PC-9 (cell line): ENCODE results near the gene MATN1.

Experiments
- EZH2 ChIP-seq: fragments of 200-600 bp; sonication (generic); IDR thresholded peaks from 2 replicates; pipeline ENCODE4 v1.8.0; 2017; ENCODE audit warnings: antibody characterized with exemption, low read depth
- TF ChIP-seq, protein P1 (sequence below): fragments of 200-600 bp; sonication (generic); conservative IDR thresholded peaks from 2 replicates; pipeline ENCODE4 v1.6.1; 2017; ENCODE audit warnings: mixed run types, antibody characterized with exemption, mild to moderate bottlenecking, moderate library complexity

DNA sequence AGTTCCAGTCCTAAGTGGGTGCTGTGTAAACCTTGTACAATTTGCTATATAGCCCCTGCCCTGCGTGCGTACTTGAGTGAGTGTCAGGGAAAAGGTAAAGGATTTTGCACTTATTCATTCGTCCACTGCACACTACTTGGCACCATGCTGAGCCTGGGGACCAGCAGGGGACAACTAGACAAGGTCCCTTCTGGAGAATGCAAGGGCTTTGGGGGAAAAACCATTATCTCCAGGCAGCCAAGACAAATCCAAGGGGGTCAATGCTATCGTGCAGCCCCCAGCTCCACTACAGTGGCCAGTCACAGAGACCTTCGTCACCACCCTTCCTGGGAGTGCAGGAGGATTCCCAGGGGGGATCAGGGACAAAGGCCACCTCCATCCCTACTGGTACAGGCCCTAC, 39.7 kb downstream of the MATN1 start:
- TF ChIP-seq, protein P1, sequence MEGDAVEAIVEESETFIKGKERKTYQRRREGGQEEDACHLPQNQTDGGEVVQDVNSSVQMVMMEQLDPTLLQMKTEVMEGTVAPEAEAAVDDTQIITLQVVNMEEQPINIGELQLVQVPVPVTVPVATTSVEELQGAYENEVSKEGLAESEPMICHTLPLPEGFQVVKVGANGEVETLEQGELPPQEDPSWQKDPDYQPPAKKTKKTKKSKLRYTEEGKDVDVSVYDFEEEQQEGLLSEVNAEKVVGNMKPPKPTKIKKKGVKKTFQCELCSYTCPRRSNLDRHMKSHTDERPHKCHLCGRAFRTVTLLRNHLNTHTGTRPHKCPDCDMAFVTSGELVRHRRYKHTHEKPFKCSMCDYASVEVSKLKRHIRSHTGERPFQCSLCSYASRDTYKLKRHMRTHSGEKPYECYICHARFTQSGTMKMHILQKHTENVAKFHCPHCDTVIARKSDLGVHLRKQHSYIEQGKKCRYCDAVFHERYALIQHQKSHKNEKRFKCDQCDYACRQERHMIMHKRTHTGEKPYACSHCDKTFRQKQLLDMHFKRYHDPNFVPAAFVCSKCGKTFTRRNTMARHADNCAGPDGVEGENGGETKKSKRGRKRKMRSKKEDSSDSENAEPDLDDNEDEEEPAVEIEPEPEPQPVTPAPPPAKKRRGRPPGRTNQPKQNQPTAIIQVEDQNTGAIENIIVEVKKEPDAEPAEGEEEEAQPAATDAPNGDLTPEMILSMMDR, result no peak
- no peak for TF ChIP-seq EZH2
